Natural killer cell (primary cell): Measurements from ENCODE around the gene CDC42BPG. TPM values are rescaled to one million over a fixed set of nuclear protein-coding genes. Genes with fewer than 3 reads are reported as not detected.

Experiments used
- ATAC-seq, 3 donors: fragments of 150-1000 bp in 2 of 3; fragments of 200-7000 bp in 1 of 3; cut with Tn5 transposase; 1 replicate in 1 of 3; 2 replicates in 2 of 3; pipeline ENCODE4 v1.10.0; 2021; ENCODE audit warnings: mild to moderate bottlenecking in 2 of 3, moderate library complexity in 2 of 3
- DNase-seq, 2 donors: peaks; one replicate each; pipeline versions ENCODE4 v3.0.0 to v3.0.0-alpha.2; 2013 to 2021; ENCODE audit warnings: mixed read lengths in 1 of 2
- H3K27ac ChIP-seq: one replicate; pipeline ENCODE4 v1.5.1; 2013; ENCODE audit warnings: mild to moderate bottlenecking, low read length
- H3K27me3 ChIP-seq: one replicate; pipeline ENCODE4 v1.6.1; 2013; ENCODE audit warnings: low read length; ENCODE audit not compliant: control insufficient read depth, insufficient read depth
- H3K36me3 ChIP-seq: one replicate; pipeline ENCODE4 v1.6.1; 2013; ENCODE audit warnings: low read length; ENCODE audit not compliant: control insufficient read depth, insufficient read depth
- H3K4me1 ChIP-seq: one replicate; pipeline ENCODE4 v1.6.1; 2013; ENCODE audit warnings: low read length; ENCODE audit not compliant: control insufficient read depth, insufficient read depth
- H3K4me3 ChIP-seq: one replicate; pipeline ENCODE4 v1.5.1; 2013; ENCODE audit warnings: low read length
- H3K9me3 ChIP-seq: one replicate; pipeline ENCODE4 v1.6.1; 2013; ENCODE audit warnings: low read length; ENCODE audit not compliant: control insufficient read depth, insufficient read depth
- H3K27ac Mint-ChIP-seq, 2 donors: one replicate each; pipeline ENCODE4 v1.8.0; 2022; ENCODE audit warnings: mild to moderate bottlenecking in 2 of 2, mixed read lengths in 2 of 2, moderate library complexity in 1 of 2
- H3K27me3 Mint-ChIP-seq, 2 donors: one replicate each; pipeline ENCODE4 v1.8.0; 2022; ENCODE audit warnings: low read depth in 2 of 2, mixed read lengths in 2 of 2
- H3K36me3 Mint-ChIP-seq: one replicate; pipeline ENCODE4 v1.8.0; 2022; ENCODE audit warnings: mixed read lengths
- H3K4me1 Mint-ChIP-seq, 2 donors: one replicate each; pipeline ENCODE4 v1.8.0; 2022; ENCODE audit warnings: mixed read lengths in 2 of 2
- H3K4me3 Mint-ChIP-seq: one replicate; pipeline ENCODE4 v1.8.0; 2022; ENCODE audit warnings: mild to moderate bottlenecking, moderate library complexity, mixed read lengths
- H3K9me3 Mint-ChIP-seq, 2 donors: one replicate each; pipeline ENCODE4 v1.8.0; 2022; ENCODE audit warnings: mixed read lengths in 2 of 2
- whole genome bisulfite sequencing: methylation state at CpG from one replicate; pipeline ENCODE4 v1.1.7; 2013; ENCODE audit warnings: missing lambda C conversion rate; ENCODE audit not compliant: insufficient coverage; 5-methylcytosine and 5-hydroxymethylcytosine counted together
- intact Hi-C: fragments of 100-400 bp; cut with micrococcal nuclease; formaldehyde crosslinking; loops from one replicate; pipeline ENCODE4 v1.14.2; 2022
- total RNA-seq, 4 donors: library from RNA; stranded (reverse); fragments of 120-200 nt in 1 of 4; gene quantifications; one replicate each; pipeline versions ENCODE4 v1.2.3 to v1.2.4, GENCODE V29; 2013 to 2022
- TF ChIP-seq, protein P1 (sequence below): fragments of 200-600 bp; IDR thresholded peaks from one replicate; pipeline ENCODE4 v1.8.0; 2022; ENCODE audit warnings: antibody characterized with exemption

CDC42BPG gene
- total RNA-seq, 3 donors from 2014 or later (not counting 1 experiment from before 2014, with no cell fraction given), result 8.2 to 12.7 (median 10.7) TPM

DNA sequence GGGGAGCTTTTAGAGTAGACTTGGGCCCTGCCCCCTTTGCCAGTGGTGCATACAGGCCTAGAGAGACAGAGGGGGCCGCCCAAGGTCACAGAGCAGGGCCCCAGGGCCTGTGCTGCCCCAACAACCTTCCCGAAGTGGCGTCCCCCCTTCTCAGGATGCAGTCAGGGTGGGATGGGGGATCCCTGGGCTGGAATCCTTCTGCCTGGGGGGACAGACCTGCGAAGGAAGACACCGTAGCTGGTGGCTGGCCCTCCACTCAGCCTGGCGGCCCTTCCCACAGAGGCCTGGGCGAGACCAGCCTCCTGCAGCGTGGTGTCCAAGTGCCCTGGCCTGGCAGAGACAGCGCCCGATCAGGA is 48.4 kb upstream of the CDC42BPG start:
- no peak overlapping the region for H3K4me3 Mint-ChIP-seq
- Histone ChIP-seq H3K4me3 (no peak overlapping the region), H3K27me3 (no peaks in the 10 kb centered on the region), H3K9me3 (no peaks in the 10 kb centered on the region), H3K36me3 (peaks cover 16% of the 10 kb centered on the region), H3K27ac (no peak overlapping the region), H3K4me1 (peaks cover 25% of the 10 kb centered on the region)
- H3K27ac Mint-ChIP-seq, result no peak overlapping the region
- intact Hi-C loops, result no loop called here
- WGBS, result 91% methylated on average over 10 of the region's 10 CpGs
- no peaks in the 10 kb centered on the region for H3K27me3 Mint-ChIP-seq
- H3K36me3 Mint-ChIP-seq, result no peaks in the 10 kb centered on the region
- no peaks in the 10 kb centered on the region for H3K9me3 Mint-ChIP-seq
- TF ChIP-seq, protein P1, sequence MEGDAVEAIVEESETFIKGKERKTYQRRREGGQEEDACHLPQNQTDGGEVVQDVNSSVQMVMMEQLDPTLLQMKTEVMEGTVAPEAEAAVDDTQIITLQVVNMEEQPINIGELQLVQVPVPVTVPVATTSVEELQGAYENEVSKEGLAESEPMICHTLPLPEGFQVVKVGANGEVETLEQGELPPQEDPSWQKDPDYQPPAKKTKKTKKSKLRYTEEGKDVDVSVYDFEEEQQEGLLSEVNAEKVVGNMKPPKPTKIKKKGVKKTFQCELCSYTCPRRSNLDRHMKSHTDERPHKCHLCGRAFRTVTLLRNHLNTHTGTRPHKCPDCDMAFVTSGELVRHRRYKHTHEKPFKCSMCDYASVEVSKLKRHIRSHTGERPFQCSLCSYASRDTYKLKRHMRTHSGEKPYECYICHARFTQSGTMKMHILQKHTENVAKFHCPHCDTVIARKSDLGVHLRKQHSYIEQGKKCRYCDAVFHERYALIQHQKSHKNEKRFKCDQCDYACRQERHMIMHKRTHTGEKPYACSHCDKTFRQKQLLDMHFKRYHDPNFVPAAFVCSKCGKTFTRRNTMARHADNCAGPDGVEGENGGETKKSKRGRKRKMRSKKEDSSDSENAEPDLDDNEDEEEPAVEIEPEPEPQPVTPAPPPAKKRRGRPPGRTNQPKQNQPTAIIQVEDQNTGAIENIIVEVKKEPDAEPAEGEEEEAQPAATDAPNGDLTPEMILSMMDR, result no peak
- H3K4me1 Mint-ChIP-seq, result peaks cover 5 to 16% of the 10 kb centered on the region in 2 donors
- DNase-seq (no peak), ATAC-seq (no peak)

DNA sequence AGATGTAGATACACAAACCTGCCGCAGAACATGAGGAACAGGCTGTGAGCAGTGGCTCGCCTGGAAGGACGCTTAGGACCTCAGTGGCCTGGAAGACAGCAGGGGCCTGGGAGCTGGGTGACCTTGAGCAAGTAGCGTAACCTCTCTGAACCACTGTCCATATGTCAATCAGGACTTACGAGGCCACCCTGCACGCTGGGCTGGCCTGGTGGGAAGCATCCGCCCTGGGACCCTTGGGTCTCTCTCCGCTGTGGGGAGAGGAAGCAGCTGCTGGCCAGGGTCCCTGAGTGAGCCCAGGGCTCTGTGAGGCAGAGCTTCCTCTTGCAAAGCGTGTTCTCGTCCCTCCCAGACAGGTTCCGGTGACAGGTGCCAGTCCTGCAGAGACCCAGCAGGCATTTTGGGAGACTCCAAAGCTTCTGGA is 48.0 kb upstream of the CDC42BPG start:
- Mint-ChIP-seq H3K27ac (no peak overlapping the region), H3K36me3 (no peaks in the 10 kb centered on the region), H3K27me3 (no peaks in the 10 kb centered on the region), H3K9me3 (no peaks in the 10 kb centered on the region), H3K4me1 (peaks cover 8 to 18% of the 10 kb centered on the region in 2 donors), H3K4me3 (no peak overlapping the region)
- intact Hi-C loops, result no loop called here
- no peak overlapping the region for H3K27ac ChIP-seq
- no peaks in the 10 kb centered on the region for H3K27me3 ChIP-seq
- TF ChIP-seq, protein P1, result no peak
- H3K36me3 ChIP-seq, result peaks cover 12% of the 10 kb centered on the region
- no peaks in the 10 kb centered on the region for H3K9me3 ChIP-seq
- no peak overlapping the region for H3K4me3 ChIP-seq
- no peak for DNase-seq
- WGBS, result 71% methylated on average over 11 of the region's 11 CpGs
- ATAC-seq, result no peak
- peaks cover 29% of the 10 kb centered on the region for H3K4me1 ChIP-seq

DNA sequence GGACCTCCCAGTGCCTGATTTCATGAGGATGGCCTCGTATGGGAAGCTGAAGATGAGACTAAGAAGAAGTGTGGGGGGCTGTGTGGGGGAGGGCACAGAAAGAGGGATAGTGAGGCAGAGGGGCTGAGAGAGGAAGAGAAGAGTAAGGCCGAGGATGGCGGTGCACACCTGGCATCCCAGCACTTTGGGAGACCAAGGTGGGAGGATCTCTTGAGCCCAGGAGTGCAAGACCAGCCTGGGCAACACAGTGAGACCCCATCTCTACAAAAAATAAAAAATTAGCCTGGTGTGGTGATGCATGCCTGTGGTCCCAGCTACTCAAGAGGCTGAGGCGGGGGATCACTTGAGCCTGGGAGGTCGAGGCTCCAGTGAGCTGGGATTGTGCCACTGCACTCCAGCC is 47.4 kb upstream of the CDC42BPG start:
- no peak for DNase-seq
- 86% methylated on average over 5 of the region's 5 CpGs for WGBS
- no peaks in the 10 kb centered on the region for H3K27me3 ChIP-seq
- peaks cover 8% of the 10 kb centered on the region for H3K36me3 ChIP-seq
- H3K9me3 ChIP-seq, result no peaks in the 10 kb centered on the region
- Mint-ChIP-seq H3K4me3 (no peak overlapping the region), H3K36me3 (no peaks in the 10 kb centered on the region), H3K9me3 (no peaks in the 10 kb centered on the region), H3K27ac (no peak overlapping the region), H3K27me3 (no peaks in the 10 kb centered on the region), H3K4me1 (peaks cover 11 to 21% of the 10 kb centered on the region in 2 donors)
- H3K4me1 ChIP-seq, result peaks cover 30% of the 10 kb centered on the region
- H3K4me3 ChIP-seq, result no peak overlapping the region
- intact Hi-C loops, result no loop called here
- ATAC-seq, result no peak
- TF ChIP-seq, protein P1, result no peak
- H3K27ac ChIP-seq, result no peak overlapping the region

DNA sequence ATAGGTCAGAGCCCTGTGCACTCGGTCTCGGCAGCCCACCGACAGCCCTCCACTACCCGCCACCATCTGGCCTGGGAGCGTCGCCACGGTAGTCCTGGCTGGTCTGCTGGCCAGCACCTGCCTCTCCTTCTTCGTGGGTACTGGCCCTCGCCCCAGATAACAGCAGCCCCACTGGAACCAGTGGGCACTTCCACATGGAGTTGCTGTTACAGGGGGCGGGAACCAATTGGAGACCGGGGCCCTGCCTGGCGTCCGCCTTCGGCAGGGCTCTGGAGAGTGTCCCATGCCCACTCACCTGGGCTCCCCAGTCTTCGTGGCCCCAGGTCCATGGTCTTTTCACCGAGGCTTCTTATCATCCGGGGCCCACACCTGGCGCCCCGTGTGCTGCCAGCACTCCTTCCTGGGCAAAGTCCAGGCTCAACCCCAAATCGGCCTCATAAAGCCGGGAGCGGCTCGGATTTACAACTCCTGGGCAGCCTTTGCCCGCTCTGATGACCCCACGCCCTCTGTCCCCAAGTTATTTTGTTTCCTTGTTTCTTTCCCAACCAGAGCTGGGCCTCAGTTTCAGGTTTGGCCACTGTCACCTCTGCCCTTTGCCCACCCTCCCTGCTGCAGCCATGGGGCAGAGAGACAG is 46.9 kb upstream of the CDC42BPG start:
- Histone ChIP-seq H3K27ac (no peak overlapping the region), H3K27me3 (no peaks in the 10 kb centered on the region), H3K4me3 (no peak overlapping the region), H3K4me1 (peaks cover 30% of the 10 kb centered on the region), H3K9me3 (no peaks in the 10 kb centered on the region), H3K36me3 (peaks cover 4% of the 10 kb centered on the region)
- peaks cover 11 to 21% of the 10 kb centered on the region in 2 donors for H3K4me1 Mint-ChIP-seq
- intact Hi-C loops, result no loop called here
- TF ChIP-seq, protein P1, result no peak
- H3K36me3 Mint-ChIP-seq, result no peaks in the 10 kb centered on the region
- DNase-seq, result no peak
- H3K9me3 Mint-ChIP-seq, result no peaks in the 10 kb centered on the region
- WGBS, result 95% methylated on average over 25 of the region's 25 CpGs
- H3K27ac Mint-ChIP-seq, result no peak overlapping the region
- H3K27me3 Mint-ChIP-seq, result no peaks in the 10 kb centered on the region
- no peak overlapping the region for H3K4me3 Mint-ChIP-seq
- no peak for ATAC-seq
